ENCODE measurements around the gene LIPE. TPM values are rescaled to one million over a fixed set of nuclear protein-coding genes. Genes with fewer than 3 reads are reported as not detected.

LIPE gene
- total RNA-seq, 2 experiments from 2014 or later = 27.6 to 28.8 TPM

DNA sequence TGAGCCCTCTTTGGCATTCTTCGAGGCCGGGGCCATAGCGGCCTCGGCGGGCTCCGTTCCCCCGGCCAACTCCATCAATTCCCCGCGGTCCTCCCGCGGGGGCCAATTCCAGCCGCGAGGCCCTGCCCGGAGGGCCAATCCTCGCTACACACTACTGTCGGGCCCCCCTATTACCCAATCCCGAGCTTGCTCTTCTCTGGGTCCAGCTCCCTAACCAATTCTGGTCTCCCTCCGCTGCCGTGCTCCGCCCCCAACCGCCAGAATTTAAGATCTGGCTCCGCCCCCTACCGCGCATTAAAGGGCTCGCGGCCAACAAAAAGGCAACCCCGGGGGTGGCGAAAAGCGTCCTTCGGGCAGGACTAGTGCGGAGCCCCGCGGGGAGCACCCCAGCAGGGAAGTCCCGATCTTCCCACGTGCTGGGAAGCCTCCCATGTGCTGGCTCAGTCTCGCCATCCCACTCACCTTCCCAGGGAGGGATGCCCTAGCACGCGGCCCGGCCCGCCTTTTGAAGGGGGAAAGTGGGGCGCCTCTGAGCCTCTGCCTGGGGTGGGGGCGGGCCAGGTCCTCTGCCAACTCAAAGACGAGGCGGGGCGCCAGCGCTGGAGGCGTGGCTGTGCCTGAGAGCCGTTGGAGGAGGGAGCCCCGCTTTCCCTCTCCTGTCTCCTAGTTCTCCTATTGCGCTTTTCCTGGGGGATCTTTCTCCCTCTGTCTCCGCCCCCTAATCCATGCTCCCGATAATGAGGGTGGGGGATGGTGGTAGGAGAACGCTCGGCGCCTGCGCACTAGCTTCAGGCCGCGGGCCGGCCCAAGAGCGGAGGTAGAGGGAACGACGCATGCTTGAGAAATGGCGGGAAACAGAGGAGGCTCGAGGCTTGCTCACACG is 3.5 kb downstream of the LIPE start:
- ChIA-PET POLR2A (interaction anchor here (0.7 to 1.0 kb wide), 3 partner anchors 15 to 77 kb away, joined by 3 read pairs; no protein-coding TSS in a partner anchor), CTCF (interaction anchor here (0.7 to 1.9 kb wide), 8 partner anchors 11 to 300 kb away, joined by 3 to 12 read pairs (median 3); partner anchors contain the start of genes PAFAH1B3 and PRR19)

DNA sequence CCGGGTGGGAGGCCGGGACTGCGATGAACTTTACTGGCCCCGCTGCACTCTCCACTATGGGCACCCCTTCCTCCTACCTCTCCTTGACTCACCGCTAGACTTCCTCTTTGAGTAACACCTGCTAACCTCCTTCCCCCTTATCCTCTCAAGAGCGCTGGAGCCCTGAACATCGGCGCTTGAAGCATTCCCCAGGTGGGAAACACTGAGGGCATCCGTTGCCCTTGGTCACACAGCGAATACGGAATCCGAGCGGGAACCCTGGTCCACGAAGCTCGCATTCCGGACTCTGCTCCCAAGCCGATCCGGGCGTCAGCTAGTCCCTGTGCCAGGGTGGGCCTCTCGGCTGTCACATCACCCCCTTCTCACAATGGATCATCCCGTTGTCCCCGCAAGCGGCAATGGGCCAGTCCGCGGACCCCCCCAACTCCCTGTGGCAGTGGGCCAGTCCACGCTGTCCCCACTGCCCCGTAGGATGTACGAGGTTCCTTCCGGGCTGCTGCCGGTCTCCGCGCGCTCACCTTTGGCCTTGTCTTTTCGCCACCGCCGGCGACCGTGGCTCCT is 4.2 kb downstream of the LIPE start:
- CTCF ChIA-PET = interaction anchor here (0.7 to 1.9 kb wide), 6 partner anchors 12 to 299 kb away, joined by 3 to 12 read pairs (median 4); no protein-coding TSS in a partner anchor
- POLR2A ChIA-PET = interaction anchor here (0.7 to 1.0 kb wide), 3 partner anchors 16 to 76 kb away, joined by 3 read pairs; no protein-coding TSS in a partner anchor

DNA sequence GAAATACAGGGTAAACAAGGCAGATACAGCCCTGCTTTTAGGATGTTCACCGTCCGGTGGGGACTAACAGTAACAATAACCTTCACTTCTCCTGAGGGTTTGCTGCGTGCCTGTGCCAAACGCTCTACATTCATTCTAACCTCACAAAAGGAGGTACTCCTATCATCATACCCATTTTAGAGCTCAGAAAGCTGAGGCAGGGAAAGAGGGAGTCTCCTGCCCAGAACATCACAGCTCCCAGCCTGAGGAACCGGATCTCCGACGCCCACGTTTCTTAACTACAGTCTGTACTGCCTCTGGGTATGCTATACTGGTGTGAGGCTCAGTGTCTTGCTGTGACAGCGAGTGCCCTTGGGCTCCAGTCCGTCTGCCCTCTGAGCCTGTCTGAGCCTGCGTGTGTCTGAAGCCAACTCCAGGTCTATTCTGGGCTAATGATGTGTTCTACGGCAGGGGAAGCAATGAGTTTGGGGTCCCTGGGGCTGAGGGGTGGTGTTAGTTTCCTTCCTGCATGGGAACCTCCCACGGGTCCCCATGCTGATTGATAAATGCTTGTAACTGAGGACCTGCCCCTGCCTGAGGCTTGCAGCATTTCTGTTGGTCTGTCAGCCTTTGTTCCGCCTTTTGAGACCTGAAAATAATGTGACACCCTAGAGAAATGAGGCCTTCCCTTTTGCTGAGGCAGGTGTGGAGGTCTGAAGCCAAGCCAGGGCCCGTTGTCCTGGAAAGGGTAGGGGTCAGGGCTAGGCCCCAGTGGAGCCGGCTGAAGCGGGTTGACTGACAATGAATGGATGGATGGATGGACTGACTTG is 4.9 kb downstream of the LIPE start:
- ChIA-PET CTCF (interaction anchor here (1.1 to 1.9 kb wide), 6 partner anchors 13 to 21 kb away, joined by 3 to 12 read pairs (median 4); no protein-coding TSS in a partner anchor), POLR2A (interaction anchor here (1.0 kb wide), 1 partner anchor 16 kb away, joined by 3 read pairs; no protein-coding TSS in a partner anchor)

DNA sequence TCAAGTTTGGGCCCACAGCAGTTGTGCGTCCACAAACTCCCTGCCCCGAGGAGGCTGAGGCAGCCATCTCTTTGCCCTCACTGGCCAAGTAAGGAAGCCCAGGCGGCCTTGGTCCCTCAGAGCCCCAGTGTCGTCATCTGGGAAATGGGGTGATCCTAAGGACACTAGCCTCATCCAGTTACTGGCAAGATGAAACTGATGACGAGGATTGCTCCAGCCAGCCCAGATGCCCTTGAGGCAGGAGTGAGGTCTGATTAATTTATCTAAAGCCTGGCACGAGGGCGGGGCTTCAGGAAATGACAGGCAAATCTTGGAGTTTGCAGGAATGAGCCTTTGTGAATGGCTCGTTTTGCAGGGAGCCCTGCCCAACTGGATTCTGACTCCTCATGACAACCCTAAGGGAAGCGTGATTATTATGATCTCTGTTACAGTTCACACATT is 5.6 kb downstream of the LIPE start:
- ChIA-PET CTCF (interaction anchor here (1.7 to 3.0 kb wide), 3 partner anchors 12 to 20 kb away, joined by 4 to 20 read pairs (median 14); no protein-coding TSS in a partner anchor), POLR2A (no interaction called here)

DNA sequence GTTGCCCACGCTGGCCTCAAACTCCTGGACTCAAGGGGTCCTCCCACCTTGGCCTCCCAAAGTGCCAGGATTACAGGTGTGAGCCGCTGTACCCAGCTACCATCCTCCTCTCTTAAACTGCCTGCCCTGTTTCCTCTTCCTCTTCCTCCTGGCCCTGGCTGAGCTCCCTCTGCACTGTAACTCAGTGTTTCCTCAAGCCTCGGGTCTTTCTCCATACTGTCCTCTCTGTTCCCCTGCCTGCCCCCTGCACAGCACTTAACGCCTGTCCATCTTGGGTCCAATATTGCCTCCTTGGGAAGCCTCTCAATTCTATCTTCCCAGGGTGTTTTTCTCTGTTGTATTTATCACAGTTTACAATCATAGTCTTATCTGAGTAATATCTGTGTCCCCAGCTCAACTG is 6.1 kb downstream of the LIPE start:
- ChIA-PET POLR2A (no interaction called here), CTCF (interaction anchor here (1.0 to 3.0 kb wide), 5 partner anchors 12 to 107 kb away, joined by 3 to 20 read pairs (median 14); partner anchors contain the start of gene CEACAM1)

DNA sequence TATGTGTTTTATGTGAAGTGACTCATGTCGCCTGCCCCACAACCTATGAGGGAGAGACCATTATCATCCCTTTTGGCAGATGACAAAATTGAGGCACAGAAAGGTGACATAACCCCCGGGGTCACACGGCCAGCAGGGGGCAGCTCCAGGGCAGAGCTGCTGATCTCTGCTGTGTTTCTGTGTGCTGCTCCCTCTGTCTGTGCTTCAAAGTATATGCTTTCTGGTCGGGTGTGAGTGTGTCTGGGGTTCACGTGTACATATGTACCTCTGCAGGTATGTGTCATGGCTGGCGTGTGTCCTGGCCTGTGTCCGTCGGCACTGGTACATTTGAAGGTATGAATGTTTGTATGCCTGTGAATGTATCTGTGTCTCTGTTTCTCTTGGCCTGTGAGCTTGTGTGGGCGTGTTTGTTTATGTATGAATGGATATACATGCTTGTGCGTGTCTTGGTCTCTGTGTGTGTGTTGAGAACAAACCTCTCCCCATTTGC is 7.1 kb downstream of the LIPE start:
- ChIA-PET CTCF (interaction anchor here (0.6 to 3.0 kb wide), 10 partner anchors 11 to 108 kb away, joined by 3 to 20 read pairs (median 4); partner anchors contain the start of gene CEACAM1), POLR2A (interaction anchor here (0.7 kb wide), 2 partner anchors 23 to 177 kb away, joined by 4 to 6 read pairs; no protein-coding TSS in a partner anchor)

DNA sequence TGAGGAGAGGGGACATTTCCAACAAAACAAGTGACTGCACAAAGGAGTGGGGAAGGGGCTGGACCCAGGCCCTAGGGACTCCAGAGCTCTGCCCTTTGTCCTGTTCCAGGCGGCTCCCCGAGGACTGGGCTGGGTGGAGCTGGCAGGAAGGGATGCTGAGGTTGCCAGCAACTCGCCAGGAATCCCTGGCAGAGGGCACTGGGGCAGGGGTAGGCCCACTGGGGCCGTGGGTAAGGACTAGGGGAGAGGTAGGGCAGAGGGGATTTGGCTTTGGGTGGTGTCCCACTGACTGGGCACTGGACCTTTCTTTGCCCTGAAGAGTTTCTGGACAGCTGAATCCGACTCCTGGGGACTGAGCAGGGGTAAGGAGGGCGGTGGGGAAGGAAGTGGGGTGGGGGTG is 7.9 kb downstream of the LIPE start:
- CTCF ChIA-PET = interaction anchor here (0.6 to 3.0 kb wide), 8 partner anchors 12 to 40 kb away, joined by 3 to 20 read pairs (median 5); no protein-coding TSS in a partner anchor
- POLR2A ChIA-PET = interaction anchor here (0.7 kb wide), 1 partner anchor 178 kb away, joined by 4 read pairs; no protein-coding TSS in a partner anchor

DNA sequence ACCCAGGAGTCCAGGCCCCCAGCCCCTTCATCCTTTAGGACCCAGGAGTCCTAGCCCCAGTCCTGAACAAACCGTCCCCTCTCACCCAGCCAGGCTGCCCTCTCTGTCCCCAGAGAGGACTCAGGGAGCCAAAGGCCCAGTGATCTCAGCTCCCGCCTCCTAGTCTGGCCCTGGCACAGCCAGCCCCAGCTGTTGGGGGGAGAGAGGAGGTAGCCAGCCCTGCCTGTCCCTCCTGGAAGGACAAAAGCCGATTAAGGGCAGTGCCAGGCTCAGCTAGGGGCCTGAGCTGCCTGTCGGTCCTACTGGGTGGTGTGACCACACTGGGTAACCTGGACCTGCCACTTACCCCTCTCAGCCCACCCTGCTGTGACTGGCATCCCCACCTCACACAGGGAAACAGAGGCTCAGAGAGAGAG is 14.5 kb downstream of the LIPE start:
- CTCF ChIA-PET = interaction anchor here (0.7 to 0.9 kb wide), 2 partner anchors 13 to 117 kb away, joined by 3 to 4 read pairs; no protein-coding TSS in a partner anchor
- POLR2A ChIA-PET = no interaction called here

DNA sequence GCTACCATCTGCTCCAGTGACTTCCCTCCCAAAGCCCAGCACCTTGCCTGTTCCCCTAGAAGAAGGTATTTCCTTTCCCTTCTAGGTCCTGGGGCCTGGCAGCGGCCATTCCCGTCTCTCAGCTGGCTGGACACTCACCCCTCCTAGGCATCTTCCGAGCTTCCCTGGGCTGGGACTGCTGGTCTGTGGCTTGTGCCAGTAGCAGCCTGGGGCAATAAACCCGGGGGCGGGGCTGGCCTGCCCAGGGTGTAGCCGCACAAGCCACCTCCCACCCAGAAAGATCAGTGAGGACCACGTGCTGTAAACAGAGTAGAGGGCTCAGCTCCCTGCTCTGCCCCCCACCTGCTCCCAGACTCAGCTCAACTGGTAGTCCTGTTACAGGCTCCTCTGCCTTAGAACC is 15.0 kb downstream of the LIPE start:
- ChIA-PET POLR2A (no interaction called here), CTCF (interaction anchor here (0.7 to 1.4 kb wide), 3 partner anchors 12 to 117 kb away, joined by 3 to 4 read pairs (median 3); no protein-coding TSS in a partner anchor)

DNA sequence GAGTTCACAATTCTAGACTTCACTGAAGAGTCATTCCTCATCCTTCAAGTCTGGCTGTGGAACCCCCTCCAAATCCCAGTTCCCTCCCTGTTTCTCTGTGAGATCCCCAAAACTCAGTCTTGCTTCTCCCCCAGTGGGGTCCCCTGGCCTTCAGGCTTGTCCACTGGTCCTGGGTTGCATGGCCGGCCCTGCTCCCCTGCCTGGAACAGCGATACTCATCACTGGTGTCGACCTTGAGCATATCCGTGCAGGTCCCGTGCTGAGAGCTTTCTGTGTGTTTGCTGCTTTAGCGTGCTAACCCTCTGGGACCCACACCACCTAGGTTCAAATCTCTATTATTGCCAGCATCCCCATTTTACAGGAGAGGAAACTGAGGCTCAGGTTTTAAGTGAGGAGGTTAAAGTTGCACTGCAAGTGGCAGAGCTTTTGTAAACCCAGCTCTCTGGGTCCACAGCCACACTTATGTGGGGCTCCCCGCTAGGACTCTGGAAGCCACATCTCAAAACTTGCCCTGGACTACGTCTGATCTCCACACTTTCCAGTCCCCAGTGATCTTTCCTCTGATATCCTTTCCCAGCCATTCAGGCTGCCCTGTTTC is 15.5 kb downstream of the LIPE start:
- ChIA-PET CTCF (interaction anchor here (0.7 to 1.4 kb wide), 2 partner anchors 29 to 118 kb away, joined by 3 read pairs; no protein-coding TSS in a partner anchor), POLR2A (no interaction called here)

DNA sequence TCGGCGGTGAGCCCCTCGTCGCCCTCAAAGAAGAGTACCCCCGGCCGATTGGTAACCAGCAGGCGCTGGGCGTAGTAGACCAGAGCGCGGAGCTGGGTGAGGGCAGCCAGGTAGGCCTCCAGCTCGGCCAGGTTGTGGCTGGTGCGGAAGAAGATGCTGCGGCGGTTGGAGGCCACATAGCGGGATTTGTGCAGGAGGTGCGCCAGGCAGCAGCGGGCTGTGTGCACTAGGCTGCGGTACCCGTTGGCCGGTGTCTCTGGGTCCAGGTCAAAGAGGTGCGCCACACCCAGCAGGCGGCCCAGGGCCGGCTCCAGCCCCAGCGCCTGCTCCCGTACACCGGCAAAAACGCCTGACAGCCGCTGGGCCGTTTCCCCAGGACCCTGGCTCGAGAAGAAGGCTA is 16.8 kb downstream of the LIPE start:
- ChIA-PET CTCF (interaction anchor here (0.7 kb wide), 1 partner anchor 9 kb away, joined by 3 read pairs; no protein-coding TSS in a partner anchor), POLR2A (no interaction called here)

DNA sequence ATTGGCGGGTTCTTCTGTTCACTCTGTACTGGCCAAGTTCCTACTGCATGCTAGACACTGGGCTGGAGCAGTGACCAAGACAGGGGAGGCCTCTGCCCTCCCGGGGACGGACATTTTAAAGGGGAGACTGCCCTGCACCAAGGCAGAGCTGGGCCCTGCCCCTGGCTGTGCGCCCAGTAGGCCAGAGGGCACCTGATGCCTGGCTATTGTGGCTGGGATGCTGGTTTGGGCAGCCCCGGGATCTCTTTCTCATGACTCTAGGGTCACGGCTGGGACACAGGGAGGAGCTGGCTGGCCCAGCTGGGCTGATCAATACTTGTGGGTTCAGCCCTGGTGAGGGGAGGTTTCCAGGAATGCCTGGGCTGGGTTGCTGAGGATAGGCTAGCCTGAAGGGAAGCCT is 17.7 kb downstream of the LIPE start:
- CTCF ChIA-PET = no interaction called here
- POLR2A ChIA-PET = no interaction called here

DNA sequence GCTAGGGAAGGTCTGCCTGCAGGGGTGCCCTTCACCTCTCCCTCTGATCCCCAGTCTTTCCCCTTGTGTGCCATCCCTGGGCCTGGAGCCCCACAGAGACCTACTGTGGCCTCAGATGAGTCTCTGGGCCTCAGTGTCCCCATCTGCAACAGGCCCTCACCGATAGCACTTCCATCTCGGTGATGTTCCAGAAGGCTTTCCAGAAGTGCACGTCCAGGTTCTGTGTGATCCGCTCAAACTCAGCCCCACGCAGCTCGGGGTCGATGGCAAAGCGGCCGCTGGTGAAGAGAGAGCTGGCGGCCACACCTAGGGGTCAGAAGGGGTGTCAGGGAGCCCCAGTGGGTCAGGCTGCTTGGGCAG is 19.4 kb downstream of the LIPE start:
- POLR2A ChIA-PET = no interaction called here
- CTCF ChIA-PET = no interaction called here

DNA sequence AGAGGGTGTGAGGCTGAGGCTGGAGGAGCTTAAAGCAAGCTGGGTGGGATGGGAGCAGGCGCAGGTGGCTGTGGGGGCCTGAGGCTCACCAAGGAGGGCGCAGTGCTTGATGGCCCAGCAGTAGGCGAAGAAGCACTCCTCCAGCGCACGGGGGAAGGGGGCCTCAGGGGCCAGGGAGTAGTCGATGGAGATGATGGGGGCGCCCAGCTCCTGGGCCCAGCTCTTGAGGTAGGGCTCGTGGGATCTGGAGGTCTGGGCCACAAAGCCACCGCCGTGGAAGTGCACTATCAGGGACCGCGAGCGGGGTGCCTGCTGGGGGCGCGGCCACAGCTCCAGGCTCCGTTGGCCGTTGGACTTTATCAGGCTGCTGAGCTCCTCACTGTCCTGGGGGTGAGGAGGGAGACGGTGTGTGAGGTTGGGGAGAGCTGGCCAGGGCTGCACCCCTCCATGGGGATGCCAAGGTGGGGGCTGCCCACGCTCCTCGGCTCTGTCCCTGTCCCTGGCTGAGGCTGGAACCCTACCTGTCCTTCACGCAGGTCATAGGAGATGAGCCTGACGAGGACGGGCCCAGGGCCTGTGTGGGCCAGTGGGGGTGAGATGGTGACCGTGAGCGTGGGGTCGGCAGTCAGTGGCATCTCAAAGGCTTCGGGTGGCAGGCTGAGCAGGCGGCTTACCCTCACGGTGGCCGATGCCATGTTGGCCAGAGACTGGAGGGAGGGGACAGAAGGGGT is 19.9 kb downstream of the LIPE start:
- POLR2A ChIA-PET = no interaction called here
- CTCF ChIA-PET = interaction anchor here (0.6 to 1.3 kb wide), 2 partner anchors 12 to 571 kb away, joined by 3 to 6 read pairs; no protein-coding TSS in a partner anchor

DNA sequence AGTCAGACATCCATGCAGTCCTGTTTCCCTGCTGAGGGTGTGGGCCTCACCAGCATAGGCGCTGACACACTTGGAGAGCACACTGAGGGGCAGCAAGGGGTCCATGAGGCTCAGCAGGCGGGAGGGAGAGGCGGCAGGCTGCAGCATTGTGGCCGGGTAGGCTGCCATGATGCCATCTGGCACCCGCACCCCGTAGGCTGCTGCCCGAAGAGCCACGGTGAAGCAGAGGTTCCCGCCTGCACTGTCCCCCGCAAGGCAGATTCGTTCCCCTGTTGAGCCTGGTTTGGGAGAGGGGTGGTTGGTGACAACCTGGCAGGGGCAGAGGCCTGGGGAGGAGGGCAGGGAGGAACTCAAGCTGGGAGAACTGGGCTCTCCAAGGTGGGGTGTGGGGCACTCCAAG is 21.1 kb downstream of the LIPE start:
- POLR2A ChIA-PET = no interaction called here

DNA sequence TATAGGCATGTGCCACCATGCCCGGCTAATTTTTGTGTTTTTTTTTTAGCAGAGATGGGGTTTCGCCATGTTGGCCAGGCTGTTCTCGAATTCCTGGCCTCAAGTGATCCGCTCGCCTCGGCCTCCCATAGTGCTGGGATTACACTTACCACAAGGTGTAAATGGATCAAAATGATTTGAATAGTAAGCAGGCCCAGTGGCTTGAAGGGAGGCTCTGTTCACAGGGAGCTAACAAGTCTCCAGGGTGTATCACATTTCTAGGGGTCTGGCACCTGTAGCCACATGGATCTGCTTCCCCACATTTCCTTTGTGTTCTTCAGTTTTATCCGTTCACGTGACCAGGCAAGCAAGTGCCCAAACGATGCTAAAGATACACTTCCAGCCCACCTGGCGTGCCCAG is 23.6 kb downstream of the LIPE start:
- POLR2A ChIA-PET = interaction anchor here (0.6 kb wide), 1 partner anchor 1545 kb away, joined by 11 read pairs; no protein-coding TSS in a partner anchor
- CTCF ChIA-PET = interaction anchor here (1.7 kb wide), 1 partner anchor 37 kb away, joined by 4 read pairs; no protein-coding TSS in a partner anchor

More for the DNA sequence above, 21.1 kb downstream of the LIPE start:
- CTCF ChIA-PET = interaction anchor here (1.3 kb wide), 1 partner anchor 14 kb away, joined by 6 read pairs; no protein-coding TSS in a partner anchor

DNA sequence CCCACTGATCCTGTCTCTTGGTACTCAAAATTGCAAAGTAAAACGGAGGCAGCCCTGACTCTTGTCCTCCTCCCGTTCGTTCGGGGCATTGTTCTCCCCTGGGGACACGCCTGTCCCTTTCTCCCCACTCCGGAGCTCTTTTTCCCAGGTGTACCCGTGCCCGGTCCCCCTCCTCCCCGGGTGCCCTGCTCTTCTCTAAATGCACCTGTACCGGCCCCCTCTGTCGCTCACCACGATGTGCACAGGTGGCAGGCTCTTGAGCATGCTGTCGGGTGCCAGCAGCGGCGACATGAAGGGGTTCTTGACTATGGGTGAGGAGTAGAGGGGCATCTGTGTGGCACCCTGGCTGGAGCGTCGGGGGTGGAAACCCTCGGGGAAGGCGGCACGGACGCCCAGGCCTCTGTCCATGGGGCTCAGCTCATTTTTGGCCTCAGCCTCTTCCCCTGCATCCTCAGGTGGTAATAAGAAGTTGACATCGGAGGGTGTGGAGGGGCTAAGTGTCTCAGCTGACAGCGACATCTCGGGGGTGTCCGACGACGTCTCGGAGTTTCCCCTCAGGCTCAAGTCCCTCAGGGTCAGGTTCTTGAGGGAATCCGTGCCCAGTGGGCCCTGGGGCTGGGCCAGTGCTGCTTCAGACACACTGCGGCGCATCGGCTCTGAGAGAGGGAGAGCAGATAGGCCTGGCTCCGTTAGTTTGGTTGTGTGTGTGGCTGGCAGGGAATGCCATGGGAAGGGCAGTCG is 24.6 kb downstream of the LIPE start:
- CTCF ChIA-PET = interaction anchor here (0.6 to 4.9 kb wide), 6 partner anchors 16 to 293 kb away, joined by 3 to 20 read pairs (median 3); no protein-coding TSS in a partner anchor
- POLR2A ChIA-PET = interaction anchor here (0.6 kb wide), 1 partner anchor 147 kb away, joined by 3 read pairs; no protein-coding TSS in a partner anchor

All from activated CD8-positive, alpha-beta memory T cell treated with anti-CD3 and anti-CD28 coated beads for 36 hours (primary cell).